Endothelial cell of hepatic sinusoid (primary cell): ENCODE data around the gene KREMEN1.

Experiments used
- in situ Hi-C: cut with HindIII; loops from 2 replicates; pipeline ENCODE4 v1.10.0; 2017; ENCODE audit warnings: low sequenced_read_pairs

The KREMEN1 gene

GRCh38 chr22:29147331-29147899 lies 74.6 kb downstream of the KREMEN1 start:
- in situ Hi-C loops, result no loop called here

DNA sequence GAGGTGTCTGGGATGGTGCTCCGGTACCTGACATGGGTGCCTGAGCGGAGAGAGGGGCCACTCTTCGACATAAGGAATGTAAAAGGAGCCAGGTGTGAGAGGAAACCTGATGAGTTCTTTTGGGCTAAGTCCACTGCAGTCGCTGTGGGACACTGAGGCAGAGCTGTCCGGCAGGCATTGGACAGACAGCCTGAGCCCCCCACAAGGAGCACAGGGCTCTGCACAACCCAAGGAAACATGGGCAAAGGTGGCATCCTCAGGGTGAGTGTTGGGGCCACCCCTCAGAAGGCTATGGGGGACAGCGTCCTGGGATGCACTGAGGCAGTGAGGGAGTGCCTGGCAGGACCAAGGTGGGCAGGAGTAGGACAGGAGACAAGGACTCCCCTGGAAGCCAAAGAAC lies 75.2 kb downstream of the KREMEN1 start:
- in situ Hi-C loops, result no loop called here

DNA sequence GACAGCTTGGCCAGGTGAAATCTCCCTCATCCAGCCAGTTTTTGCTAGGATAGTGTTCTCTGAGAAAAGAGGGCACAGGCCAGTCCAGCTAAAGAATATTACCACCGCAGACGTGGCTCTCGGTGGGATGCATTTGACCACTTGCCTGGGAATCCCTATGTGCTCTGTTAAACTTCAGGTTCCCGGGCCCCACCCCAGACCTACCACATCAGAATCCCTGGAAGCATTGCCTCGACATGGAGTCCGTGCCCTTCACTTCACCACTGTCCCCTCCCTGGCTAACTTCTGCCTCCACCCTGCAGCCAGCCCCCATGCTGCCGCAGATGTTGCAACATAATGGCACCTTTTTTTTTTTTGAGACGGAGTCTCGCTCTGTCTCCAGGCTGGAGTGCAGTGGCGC lies 76.0 kb downstream of the KREMEN1 start:
- in situ Hi-C loops, result no loop called here

GRCh38 chr22:29149841-29150555 lies 77.2 kb downstream of the KREMEN1 start:
- in situ Hi-C loops, result no loop called here

DNA sequence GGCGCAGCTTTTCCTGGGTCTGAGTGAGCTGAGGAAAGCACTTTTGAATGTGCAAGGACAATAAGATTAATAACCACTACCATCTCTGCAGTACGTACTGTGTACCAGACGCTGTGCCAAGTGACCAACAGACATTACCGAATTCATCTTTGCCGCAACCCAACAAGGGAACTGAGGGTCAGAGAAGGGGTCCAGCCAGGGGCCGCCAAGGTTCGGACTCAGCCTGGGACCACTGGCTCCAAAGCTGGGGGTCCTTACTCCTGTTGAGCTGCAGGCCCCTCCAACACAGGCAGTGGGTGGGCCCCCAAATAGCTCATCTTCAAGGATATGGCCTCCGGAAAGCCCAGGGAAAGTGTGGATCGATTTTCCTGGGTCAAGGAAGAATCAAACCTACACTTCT lies 77.9 kb downstream of the KREMEN1 start:
- in situ Hi-C loops, result no loop called here

GRCh38 chr22:29151316-29151715 lies 78.5 kb downstream of the KREMEN1 start:
- in situ Hi-C loops, result no loop called here

GRCh38 chr22:29152045-29152953 lies 79.5 kb downstream of the KREMEN1 start:
- in situ Hi-C loops, result no loop called here

GRCh38 chr22:29152954-29153719 lies 80.3 kb downstream of the KREMEN1 start:
- in situ Hi-C loops, result no loop called here

DNA sequence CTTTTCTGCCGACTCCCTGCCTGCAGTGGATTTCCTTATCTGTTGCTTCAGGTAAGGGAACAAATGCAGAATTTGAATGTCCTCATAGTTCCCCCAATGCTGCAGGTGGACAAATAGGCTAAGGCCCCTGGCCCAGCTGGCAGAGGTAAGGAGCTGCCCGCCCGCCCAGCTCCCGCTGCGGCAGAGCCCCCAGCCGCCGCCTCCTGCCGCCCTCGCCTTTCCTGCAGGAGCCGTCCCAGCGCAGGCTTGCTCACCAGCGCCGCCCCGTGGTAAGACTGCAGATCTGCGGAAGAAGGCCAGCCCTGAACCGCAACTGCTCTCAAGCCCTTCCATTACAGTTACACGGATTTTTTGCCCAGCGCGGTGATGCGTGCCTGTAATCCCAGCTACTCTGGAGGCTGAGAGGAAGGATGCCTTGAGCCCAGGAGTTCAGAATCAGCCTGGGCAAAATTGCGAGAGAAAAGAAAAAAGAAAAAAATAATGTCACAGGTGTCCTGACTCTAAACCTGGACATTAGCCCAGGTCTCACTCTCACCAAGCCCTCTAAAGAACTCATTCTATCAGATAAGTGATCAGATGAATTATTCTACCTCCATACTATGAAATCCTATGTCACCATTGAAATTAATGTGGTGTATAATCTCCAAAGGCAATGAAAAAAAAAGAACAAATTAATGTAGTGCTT lies 81.7 kb downstream of the KREMEN1 start:
- in situ Hi-C loops, result no loop called here

DNA sequence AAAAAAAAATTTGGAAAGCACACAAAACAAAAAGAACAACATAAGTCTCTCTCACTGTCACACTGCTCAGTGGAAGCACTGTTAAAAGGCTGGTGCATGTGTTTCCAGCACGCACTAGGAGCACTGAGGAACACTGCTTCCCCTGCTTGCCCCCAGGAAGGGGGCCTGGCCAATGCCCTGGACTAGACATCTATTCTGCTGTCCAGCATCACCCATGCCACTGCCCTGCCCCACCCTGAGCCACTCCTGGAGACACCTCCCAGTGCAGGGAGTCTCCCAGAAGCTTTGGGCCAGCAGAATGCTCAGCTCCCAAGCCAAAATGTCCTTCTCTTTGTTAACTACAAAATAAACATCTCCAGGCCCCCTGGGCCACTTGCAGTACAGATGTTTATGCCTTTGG lies 83.1 kb downstream of the KREMEN1 start:
- in situ Hi-C loops, result no loop called here

GRCh38 chr22:29156507-29156906 lies 83.7 kb downstream of the KREMEN1 start:
- in situ Hi-C loops, result no loop called here

DNA sequence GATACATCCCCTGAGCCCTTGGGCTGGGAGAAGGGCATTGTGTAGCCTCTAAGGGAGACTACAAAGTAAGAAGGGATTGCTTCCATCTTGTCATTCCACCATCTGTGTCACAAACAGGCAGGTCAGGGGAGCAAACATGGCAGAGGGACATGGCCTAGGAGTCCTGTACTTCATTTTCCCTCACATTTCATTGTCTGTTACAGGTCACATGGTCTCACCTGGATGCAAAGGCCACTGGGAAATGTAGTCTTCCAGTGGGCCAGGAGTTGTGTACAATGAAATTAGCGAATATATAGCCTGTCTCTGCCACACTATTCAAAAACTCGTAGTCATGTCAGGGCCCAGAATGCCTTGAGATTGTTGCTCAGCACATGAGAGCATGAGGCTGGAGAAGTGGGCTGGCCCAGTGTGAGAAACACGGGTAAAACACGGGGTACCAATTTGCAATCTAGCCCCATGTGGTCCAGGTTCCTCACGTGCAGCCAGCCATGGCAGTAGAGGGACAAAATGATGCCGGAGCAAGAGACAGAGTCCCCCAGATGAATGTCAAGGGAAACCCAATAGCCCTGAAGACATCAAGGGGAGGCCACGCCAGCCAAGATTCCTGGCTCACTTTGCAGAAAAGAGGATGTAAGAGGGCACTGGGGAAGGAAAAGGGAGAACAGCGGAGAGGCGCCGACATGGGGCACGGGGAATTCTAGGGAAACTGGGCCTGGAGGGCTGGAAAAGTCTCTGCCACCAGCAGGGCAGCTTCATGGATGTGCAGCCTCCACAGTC lies 85.1 kb downstream of the KREMEN1 start:
- in situ Hi-C loops, result no loop called here

GRCh38 chr22:29158546-29158945 lies 85.7 kb downstream of the KREMEN1 start:
- in situ Hi-C loops, result no loop called here

DNA sequence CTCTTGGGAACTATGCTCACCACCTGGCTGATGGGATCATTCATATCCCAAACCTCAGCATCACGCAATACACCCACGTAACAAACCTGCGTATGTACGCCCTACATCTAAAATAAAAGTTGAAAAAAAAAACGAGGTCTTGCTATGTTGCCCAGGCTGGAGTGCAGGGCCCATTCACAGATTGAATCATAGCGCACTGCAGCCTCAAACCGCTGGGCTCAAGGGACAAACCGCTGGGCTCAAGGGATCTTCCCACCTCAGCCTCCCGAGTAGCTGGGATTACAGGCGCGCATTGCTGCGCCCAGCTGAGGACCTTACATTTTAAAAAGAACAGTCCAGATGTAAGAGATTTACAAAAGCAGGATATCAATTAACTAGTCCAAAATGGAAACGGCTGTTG lies 91.0 kb downstream of the KREMEN1 start:
- in situ Hi-C loops, result no loop called here

- in situ Hi-C loops, result no loop called here
Measured at GRCh38 chr22:29165321-29166060, 92.7 kb downstream of the KREMEN1 start.

DNA sequence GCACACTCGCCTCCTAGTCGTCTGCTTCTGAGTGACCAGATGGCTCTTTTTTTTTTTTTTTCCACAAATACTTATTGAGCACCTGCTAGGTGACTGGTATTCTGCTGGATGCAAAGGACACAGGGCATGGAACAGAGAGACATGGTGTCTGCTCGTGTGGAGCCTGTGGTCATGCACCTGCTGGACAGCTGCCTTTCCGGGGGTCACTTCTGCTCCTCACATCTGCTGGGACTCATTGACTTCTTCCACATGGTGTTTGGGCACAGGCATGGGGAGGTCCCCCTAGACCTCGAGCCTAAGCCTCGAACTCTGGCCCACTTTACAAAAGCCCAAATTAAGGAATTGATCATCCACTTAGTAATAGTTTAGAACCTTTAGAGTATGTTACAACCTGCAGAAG lies 93.3 kb downstream of the KREMEN1 start:
- in situ Hi-C loops, result no loop called here

DNA sequence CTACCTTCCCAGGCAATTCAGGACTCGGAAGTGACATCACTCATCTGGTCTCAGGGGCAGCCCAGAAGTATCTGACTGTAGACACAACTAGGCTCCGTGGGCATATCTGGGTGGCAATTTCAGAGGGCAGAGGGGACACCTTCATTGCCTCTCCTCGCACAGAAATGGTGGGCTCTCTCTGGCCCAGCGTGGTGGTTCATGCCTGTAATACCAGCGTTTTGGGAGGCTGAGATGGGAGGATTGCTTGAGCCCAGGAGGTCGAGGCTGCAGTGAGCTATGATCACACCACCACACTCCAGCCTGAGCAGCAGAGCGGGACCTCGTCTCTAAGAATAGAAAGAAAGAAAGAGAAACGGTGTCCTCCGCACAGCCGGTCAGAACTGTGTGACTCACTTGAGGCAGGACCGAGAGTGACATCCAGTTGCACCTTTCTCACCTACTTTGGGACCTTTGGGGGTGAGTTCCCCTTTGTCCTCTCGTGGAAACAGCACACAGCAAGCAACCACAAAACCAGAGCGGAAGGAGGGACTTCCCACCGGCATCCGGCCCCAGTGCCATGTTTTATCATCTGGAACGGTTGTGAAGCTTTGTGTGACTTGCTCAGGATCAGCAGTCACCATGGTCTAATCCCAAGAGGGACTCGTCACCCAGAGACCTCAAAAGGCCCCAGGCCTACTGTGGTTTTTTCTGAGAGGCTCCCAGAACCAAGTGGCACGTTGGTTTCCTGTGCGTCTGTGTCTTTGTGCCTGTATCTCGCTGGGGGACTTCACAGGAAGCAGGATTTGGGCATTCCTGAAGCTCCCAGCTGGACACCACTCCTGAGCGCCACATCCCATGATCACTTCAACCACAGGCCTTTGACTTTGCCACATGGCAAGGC lies 94.4 kb downstream of the KREMEN1 start:
- in situ Hi-C loops, result no loop called here

- in situ Hi-C loops, result no loop called here
Measured at GRCh38 chr22:29171721-29172120, 98.9 kb downstream of the KREMEN1 start.
